ENCODE data around the gene TMEM273.

The TMEM273 gene

DNA sequence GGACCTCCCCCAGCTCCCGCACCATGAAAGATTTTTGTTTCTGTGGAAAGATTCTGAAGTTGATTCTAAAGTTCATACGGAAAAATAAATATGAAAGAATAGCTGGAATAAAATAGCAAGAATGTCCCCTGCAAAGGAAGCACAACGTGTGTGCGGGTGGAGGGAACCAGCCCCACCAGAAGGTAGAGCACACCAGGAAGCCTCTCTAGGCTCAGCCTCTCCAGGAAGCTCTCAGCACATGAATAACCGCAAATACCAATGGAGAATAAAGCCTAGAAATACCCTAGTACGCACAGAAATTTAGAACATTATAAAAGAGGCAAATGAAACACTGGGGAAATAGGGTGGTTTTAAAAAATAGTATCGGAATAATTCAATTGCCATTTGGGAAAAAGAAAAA is 29.8 kb downstream of the TMEM273 start:
- TF ChIP-seq, protein P1, sequence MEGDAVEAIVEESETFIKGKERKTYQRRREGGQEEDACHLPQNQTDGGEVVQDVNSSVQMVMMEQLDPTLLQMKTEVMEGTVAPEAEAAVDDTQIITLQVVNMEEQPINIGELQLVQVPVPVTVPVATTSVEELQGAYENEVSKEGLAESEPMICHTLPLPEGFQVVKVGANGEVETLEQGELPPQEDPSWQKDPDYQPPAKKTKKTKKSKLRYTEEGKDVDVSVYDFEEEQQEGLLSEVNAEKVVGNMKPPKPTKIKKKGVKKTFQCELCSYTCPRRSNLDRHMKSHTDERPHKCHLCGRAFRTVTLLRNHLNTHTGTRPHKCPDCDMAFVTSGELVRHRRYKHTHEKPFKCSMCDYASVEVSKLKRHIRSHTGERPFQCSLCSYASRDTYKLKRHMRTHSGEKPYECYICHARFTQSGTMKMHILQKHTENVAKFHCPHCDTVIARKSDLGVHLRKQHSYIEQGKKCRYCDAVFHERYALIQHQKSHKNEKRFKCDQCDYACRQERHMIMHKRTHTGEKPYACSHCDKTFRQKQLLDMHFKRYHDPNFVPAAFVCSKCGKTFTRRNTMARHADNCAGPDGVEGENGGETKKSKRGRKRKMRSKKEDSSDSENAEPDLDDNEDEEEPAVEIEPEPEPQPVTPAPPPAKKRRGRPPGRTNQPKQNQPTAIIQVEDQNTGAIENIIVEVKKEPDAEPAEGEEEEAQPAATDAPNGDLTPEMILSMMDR (IDR thresholded peaks at IDR 0.05; ENCODE audit: low read depth, low read length), result no peak
- Histone ChIP-seq H3K27me3 (ENCODE audit: insufficient read depth, low read depth, severe bottlenecking) (peaks cover 15% of the 10 kb centered on the region), H3K27ac (no peak overlapping the region), H3K36me3 (no peaks in the 10 kb centered on the region), H3K9me3 (ENCODE audit: severe bottlenecking) (no peaks in the 10 kb centered on the region), H3K4me3 (ENCODE audit: low read depth, low read length) (no peak overlapping the region)
- no peak for DNase-seq

DNA sequence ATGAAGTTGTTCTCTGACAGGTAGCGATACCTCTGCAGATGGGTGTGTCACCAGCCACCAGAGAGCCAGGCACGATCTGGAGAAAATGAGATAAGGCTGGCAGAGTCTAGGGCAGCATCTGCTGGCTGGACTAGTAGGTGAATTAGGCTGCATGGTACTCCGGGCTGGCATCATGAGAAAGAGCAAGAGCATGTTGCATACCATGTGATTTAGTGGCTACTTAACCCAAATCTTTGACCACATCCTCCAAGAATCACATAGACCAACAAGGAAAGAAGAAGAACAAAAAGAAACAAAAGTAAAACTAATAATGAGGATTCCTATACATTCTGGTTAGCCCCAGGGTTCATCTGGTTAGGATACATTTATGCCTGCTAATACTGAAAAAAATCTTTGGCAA is 31.0 kb downstream of the TMEM273 start:
- H3K27me3 ChIP-seq (ENCODE audit: insufficient read depth, low read depth, severe bottlenecking), result peaks cover 17% of the 10 kb centered on the region
- DNase-seq, result no peak
- no peak overlapping the region for H3K27ac ChIP-seq
- H3K36me3 ChIP-seq, result no peaks in the 10 kb centered on the region
- no peak overlapping the region for H3K4me3 ChIP-seq (ENCODE audit: low read depth, low read length)
- H3K9me3 ChIP-seq (ENCODE audit: severe bottlenecking), result no peaks in the 10 kb centered on the region
- TF ChIP-seq, protein P1 (IDR thresholded peaks at IDR 0.05; ENCODE audit: low read depth, low read length), result no peak

DNA sequence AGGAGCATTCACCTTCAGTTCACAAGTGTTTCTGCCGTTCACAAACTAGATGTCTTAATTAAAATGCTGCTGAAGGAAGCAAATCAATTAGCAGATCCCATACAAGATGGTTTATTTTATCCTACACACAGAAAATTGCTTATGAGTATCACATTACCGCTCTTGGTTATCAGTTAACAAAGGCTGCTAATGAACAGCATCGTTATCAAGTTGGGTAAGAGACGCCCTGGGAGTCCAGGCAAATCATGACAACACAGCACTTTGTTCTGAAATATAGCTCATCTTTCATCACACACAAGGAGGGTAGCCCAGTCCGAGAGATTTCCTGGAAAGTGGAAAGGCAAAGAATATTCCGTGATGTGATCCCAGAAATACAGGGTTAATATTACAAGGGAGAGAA is 33.5 kb downstream of the TMEM273 start:
- peaks cover 13% of the 10 kb centered on the region for H3K27me3 ChIP-seq (ENCODE audit: insufficient read depth, low read depth, severe bottlenecking)
- no peak for DNase-seq

DNA sequence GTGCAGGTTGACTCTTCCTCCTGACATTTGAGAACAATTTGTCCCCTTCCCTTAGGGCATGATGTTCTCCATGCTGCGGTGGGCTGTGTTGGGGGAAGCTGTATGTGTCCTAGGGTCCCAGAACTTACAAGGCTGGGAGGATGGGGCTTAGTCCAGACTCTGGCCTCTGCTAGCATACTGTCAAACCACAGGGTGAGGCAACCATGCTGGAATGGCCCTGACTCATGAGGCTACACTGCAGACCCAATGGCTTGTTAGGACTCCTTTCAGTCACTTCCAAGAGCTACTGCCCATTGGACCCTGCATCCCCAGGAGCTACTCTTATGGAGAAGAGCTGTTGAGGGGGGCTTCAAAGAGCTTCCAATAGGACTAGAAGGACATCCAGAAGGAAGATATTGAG is 34.2 kb downstream of the TMEM273 start:
- no peaks in the 10 kb centered on the region for H3K36me3 ChIP-seq
- peaks cover 13% of the 10 kb centered on the region for H3K27me3 ChIP-seq (ENCODE audit: insufficient read depth, low read depth, severe bottlenecking)
- no peak overlapping the region for H3K27ac ChIP-seq
- H3K9me3 ChIP-seq (ENCODE audit: severe bottlenecking), result no peaks in the 10 kb centered on the region
- DNase-seq, result no peak
- H3K4me3 ChIP-seq (ENCODE audit: low read depth, low read length), result no peak overlapping the region
- TF ChIP-seq, protein P1 (IDR thresholded peaks at IDR 0.05; ENCODE audit: low read depth, low read length), result no peak

More for the DNA sequence above, 33.5 kb downstream of the TMEM273 start:
- H3K27ac ChIP-seq, result no peak overlapping the region
- no peak overlapping the region for H3K4me3 ChIP-seq (ENCODE audit: low read depth, low read length)
- TF ChIP-seq, protein P1 (IDR thresholded peaks at IDR 0.05; ENCODE audit: low read depth, low read length), result no peak
- no peaks in the 10 kb centered on the region for H3K36me3 ChIP-seq
- no peaks in the 10 kb centered on the region for H3K9me3 ChIP-seq (ENCODE audit: severe bottlenecking)

DNA sequence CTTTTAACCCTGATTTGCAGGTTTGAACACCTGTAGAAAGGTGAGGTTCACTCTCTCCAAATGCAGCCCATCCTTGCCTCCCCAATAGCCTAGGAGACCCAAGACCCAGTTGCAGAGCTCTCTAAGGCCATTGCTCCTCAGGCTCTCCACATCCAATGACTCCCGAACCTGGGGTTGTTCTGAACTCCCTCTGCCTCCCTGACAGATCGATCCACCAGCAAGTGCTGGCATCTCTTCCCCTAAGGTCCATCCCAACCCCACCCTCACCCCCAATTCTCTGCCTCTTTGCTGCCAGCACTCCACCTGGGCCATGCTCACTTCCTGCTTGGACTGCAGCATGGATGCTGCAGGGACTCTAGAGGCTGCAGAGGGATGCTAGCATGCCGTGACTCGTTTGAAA is 35.1 kb downstream of the TMEM273 start:
- TF ChIP-seq, protein P1 (IDR thresholded peaks at IDR 0.05; ENCODE audit: low read depth, low read length), result no peak
- Histone ChIP-seq H3K4me3 (ENCODE audit: low read depth, low read length) (no peak overlapping the region), H3K9me3 (ENCODE audit: severe bottlenecking) (no peaks in the 10 kb centered on the region), H3K27me3 (ENCODE audit: insufficient read depth, low read depth, severe bottlenecking) (peaks cover 10% of the 10 kb centered on the region), H3K36me3 (no peaks in the 10 kb centered on the region), H3K27ac (no peak overlapping the region)
- DNase-seq, result no peak

DNA sequence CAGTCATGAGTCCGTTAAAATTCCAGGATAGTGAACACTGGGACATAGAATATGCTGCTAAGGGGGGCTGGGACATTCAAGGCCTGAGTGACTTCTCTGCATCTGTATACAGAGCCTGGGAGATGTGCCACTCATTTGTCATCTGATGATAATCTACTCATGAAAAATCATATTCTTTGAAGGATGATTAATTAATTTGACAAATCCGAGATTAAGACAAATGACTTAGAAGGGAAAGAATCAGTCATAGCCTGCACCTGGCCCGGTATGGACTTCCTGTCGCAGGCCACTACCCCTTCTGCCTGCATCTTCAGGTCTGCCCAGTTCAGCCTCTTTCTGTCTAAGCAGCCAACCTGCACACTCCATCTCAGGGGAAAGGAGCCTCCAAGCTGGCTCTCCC is 35.5 kb downstream of the TMEM273 start:
- Histone ChIP-seq H3K27me3 (ENCODE audit: insufficient read depth, low read depth, severe bottlenecking) (peaks cover 10% of the 10 kb centered on the region), H3K27ac (no peak overlapping the region), H3K36me3 (no peaks in the 10 kb centered on the region), H3K9me3 (ENCODE audit: severe bottlenecking) (no peaks in the 10 kb centered on the region), H3K4me3 (ENCODE audit: low read depth, low read length) (no peak overlapping the region)
- DNase-seq, result no peak
- TF ChIP-seq, protein P1 (IDR thresholded peaks at IDR 0.05; ENCODE audit: low read depth, low read length), result no peak

Data from WERI-Rb-1 (cell line).